ENCODE measurements around the gene ASB9. TPM values are rescaled to one million over a fixed set of nuclear protein-coding genes. Genes with fewer than 3 reads are reported as not detected.

ASB9 gene
- polyA plus RNA-seq, 1 donor from 2014 or later: not detected

GRCh38 chrX:15269120-15269519 lies 763 bp downstream of the ASB9 start:
- Histone ChIP-seq H2AFZ (ENCODE audit: low read depth, low read length) (no peak overlapping the region), H3K27me3 (ENCODE audit: insufficient read depth, low read depth, low read length) (no peaks in the 10 kb centered on the region), H3K4me2 (ENCODE audit: low read length) (no peak overlapping the region)

GRCh38 chrX:15254852-15255251 lies 15.0 kb downstream of the ASB9 start:
- no peaks in the 10 kb centered on the region for H4K20me1 ChIP-seq (ENCODE audit: insufficient read depth)
- H3K9me2 ChIP-seq (ENCODE audit: insufficient read depth, low read length): no peaks in the 10 kb centered on the region
- no peaks in the 10 kb centered on the region for H3K79me2 ChIP-seq (replicated peaks; ENCODE audit: insufficient read depth, low read length)
- H3K9ac ChIP-seq (ENCODE audit: low read length): no peak overlapping the region
- H3K27ac ChIP-seq (ENCODE audit: low read length): no peak overlapping the region
- no peak overlapping the region for H3K4me3 ChIP-seq (ENCODE audit: low read length)
- H3K9me3 ChIP-seq (ENCODE audit: low read length): no peaks in the 10 kb centered on the region
- no peak overlapping the region for H2AFZ ChIP-seq (ENCODE audit: low read depth, low read length)
- no peaks in the 10 kb centered on the region for H3K36me3 ChIP-seq (ENCODE audit: insufficient read depth, low read length)
- TF ChIP-seq CTCF (IDR thresholded peaks at IDR 0.05; ENCODE audit: poor library complexity, severe bottlenecking) (no peak), TAF1 (IDR thresholded peaks at IDR 0.05; ENCODE audit: low read depth) (no peak), SMC3 (conservative IDR thresholded peaks at IDR 0.05; ENCODE audit: poor library complexity) (no peak), EZH2 (IDR thresholded peaks at IDR 0.05; ENCODE audit: borderline replicate concordance, insufficient read depth, low read length, poor library complexity, severe bottlenecking) (no peak), MXI1 (conservative IDR thresholded peaks at IDR 0.05; ENCODE audit: poor library complexity, severe bottlenecking) (no peak), EP300 (conservative IDR thresholded peaks at IDR 0.05; ENCODE audit: poor library complexity, severe bottlenecking) (no peak), POLR2AphosphoS5 (IDR thresholded peaks at IDR 0.05) (no peak), RAD21 (conservative IDR thresholded peaks at IDR 0.05) (no peak)
- TF ChIP-seq, protein P1, sequence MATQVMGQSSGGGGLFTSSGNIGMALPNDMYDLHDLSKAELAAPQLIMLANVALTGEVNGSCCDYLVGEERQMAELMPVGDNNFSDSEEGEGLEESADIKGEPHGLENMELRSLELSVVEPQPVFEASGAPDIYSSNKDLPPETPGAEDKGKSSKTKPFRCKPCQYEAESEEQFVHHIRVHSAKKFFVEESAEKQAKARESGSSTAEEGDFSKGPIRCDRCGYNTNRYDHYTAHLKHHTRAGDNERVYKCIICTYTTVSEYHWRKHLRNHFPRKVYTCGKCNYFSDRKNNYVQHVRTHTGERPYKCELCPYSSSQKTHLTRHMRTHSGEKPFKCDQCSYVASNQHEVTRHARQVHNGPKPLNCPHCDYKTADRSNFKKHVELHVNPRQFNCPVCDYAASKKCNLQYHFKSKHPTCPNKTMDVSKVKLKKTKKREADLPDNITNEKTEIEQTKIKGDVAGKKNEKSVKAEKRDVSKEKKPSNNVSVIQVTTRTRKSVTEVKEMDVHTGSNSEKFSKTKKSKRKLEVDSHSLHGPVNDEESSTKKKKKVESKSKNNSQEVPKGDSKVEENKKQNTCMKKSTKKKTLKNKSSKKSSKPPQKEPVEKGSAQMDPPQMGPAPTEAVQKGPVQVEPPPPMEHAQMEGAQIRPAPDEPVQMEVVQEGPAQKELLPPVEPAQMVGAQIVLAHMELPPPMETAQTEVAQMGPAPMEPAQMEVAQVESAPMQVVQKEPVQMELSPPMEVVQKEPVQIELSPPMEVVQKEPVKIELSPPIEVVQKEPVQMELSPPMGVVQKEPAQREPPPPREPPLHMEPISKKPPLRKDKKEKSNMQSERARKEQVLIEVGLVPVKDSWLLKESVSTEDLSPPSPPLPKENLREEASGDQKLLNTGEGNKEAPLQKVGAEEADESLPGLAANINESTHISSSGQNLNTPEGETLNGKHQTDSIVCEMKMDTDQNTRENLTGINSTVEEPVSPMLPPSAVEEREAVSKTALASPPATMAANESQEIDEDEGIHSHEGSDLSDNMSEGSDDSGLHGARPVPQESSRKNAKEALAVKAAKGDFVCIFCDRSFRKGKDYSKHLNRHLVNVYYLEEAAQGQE (IDR thresholded peaks at IDR 0.05; ENCODE audit: borderline replicate concordance): no peak
- H3K4me2 ChIP-seq (ENCODE audit: low read length): no peak overlapping the region
- H3F3A ChIP-seq (ENCODE audit: insufficient read depth, low read length, poor library complexity, severe bottlenecking): no peaks in the 10 kb centered on the region
- H3K27me3 ChIP-seq (ENCODE audit: insufficient read depth, low read depth, low read length): no peaks in the 10 kb centered on the region

More at GRCh38 chrX:15269120-15269519, 763 bp downstream of the ASB9 start:
- Histone ChIP-seq H3K4me3 (ENCODE audit: low read length) (no peak overlapping the region), H3F3A (ENCODE audit: insufficient read depth, low read length, poor library complexity, severe bottlenecking) (no peaks in the 10 kb centered on the region), H3K9ac (ENCODE audit: low read length) (no peak overlapping the region), H3K36me3 (ENCODE audit: insufficient read depth, low read length) (no peaks in the 10 kb centered on the region), H3K79me2 (replicated peaks; ENCODE audit: insufficient read depth, low read length) (no peaks in the 10 kb centered on the region), H4K20me1 (ENCODE audit: insufficient read depth) (no peaks in the 10 kb centered on the region), H3K9me3 (ENCODE audit: low read length) (no peaks in the 10 kb centered on the region), H3K9me2 (ENCODE audit: insufficient read depth, low read length) (no peaks in the 10 kb centered on the region), H3K27ac (ENCODE audit: low read length) (no peak overlapping the region)
- TF ChIP-seq, protein P1 (IDR thresholded peaks at IDR 0.05; ENCODE audit: borderline replicate concordance): no peak
- TF ChIP-seq EZH2 (IDR thresholded peaks at IDR 0.05; ENCODE audit: borderline replicate concordance, insufficient read depth, low read length, poor library complexity, severe bottlenecking) (no peak), EP300 (conservative IDR thresholded peaks at IDR 0.05; ENCODE audit: poor library complexity, severe bottlenecking) (no peak), RAD21 (conservative IDR thresholded peaks at IDR 0.05) (no peak), TAF1 (IDR thresholded peaks at IDR 0.05; ENCODE audit: low read depth) (no peak), POLR2AphosphoS5 (IDR thresholded peaks at IDR 0.05) (no peak), SMC3 (conservative IDR thresholded peaks at IDR 0.05; ENCODE audit: poor library complexity) (no peak), CTCF (IDR thresholded peaks at IDR 0.05; ENCODE audit: poor library complexity, severe bottlenecking) (no peak), MXI1 (conservative IDR thresholded peaks at IDR 0.05; ENCODE audit: poor library complexity, severe bottlenecking) (no peak)

All from neural cell (in vitro differentiated cells).